IMR-90 (cell line): ENCODE results near the gene NAXE.

Experiments
- BHLHE40 ChIP-seq: fragments of 150-350 bp; IDR thresholded peaks from 2 replicates; pipeline ENCODE4 v1.6.1; 2016; ENCODE audit warnings: mild to moderate bottlenecking, low read depth, low read length
- CEBPB ChIP-seq: IDR thresholded peaks from 2 replicates; pipeline ENCODE4 v1.6.1; 2012; ENCODE audit warnings: low read depth, low read length, improper control_type of control experiment
- CTCF ChIP-seq: conservative IDR thresholded peaks from 2 replicates; pipeline ENCODE4 v1.5.1; 2012; ENCODE audit warnings: mild to moderate bottlenecking, low read depth, low read length, improper control_type of control experiment
- ELK1 ChIP-seq: fragments of 150-350 bp; IDR thresholded peaks from 2 replicates; pipeline ENCODE4 v1.6.1; 2016; ENCODE audit warnings: low read depth, mild to moderate bottlenecking, low read length, moderate library complexity, borderline replicate concordance
- MAZ ChIP-seq: IDR thresholded peaks from 2 replicates; pipeline ENCODE4 v1.6.1; 2012; ENCODE audit warnings: low read depth, mild to moderate bottlenecking, low read length, improper control_type of control experiment, moderate library complexity, borderline replicate concordance
- POLR2A ChIP-seq: IDR thresholded peaks from 2 replicates; pipeline ENCODE4 v1.6.1; 2012; ENCODE audit warnings: mild to moderate bottlenecking, low read depth, low read length
- USF2 ChIP-seq: fragments of 150-350 bp; IDR thresholded peaks from 2 replicates; pipeline ENCODE4 v1.6.1; 2017; ENCODE audit warnings: mild to moderate bottlenecking, antibody characterized with exemption, low read length, low read depth

GRCh38 chr1:156600733-156601121 lies 9.2 kb downstream of the NAXE start:
- TF ChIP-seq POLR2A (no peak), BHLHE40 (no peak), CTCF (no peak), ELK1 (no peak), USF2 (no peak), MAZ (no peak), CEBPB (no peak)
